HEK293T (cell line): ENCODE measurements around the gene ZSWIM3.

Experiments used
- BHLHE40 ChIP-seq: fragments of 450-650 bp; IDR thresholded peaks from 2 replicates; pipeline ENCODE4 v1.6.1; 2016; ENCODE audit warnings: mild to moderate bottlenecking, moderate library complexity, borderline replicate concordance
- CTBP1 ChIP-seq: fragments of 450-650 bp; IDR thresholded peaks from 2 replicates; pipeline ENCODE4 v1.6.1; 2016; ENCODE audit warnings: borderline replicate concordance
- FOXK2 ChIP-seq: fragments of 450-650 bp; IDR thresholded peaks from 2 replicates; pipeline ENCODE4 v1.6.1; 2016; ENCODE audit warnings: mild to moderate bottlenecking
- FOXM1 ChIP-seq: fragments of 450-650 bp; IDR thresholded peaks from 2 replicates; pipeline ENCODE4 v1.6.1; 2017; ENCODE audit warnings: mild to moderate bottlenecking, borderline replicate concordance
- L3MBTL2 ChIP-seq: fragments of 450-650 bp; conservative IDR thresholded peaks from 2 replicates; pipeline ENCODE4 v1.6.1; 2016; ENCODE audit warnings: mild to moderate bottlenecking
- SUZ12 ChIP-seq: fragments of 450-650 bp; IDR thresholded peaks from 2 replicates; pipeline ENCODE4 v1.6.1; 2016; ENCODE audit warnings: mild to moderate bottlenecking

DNA sequence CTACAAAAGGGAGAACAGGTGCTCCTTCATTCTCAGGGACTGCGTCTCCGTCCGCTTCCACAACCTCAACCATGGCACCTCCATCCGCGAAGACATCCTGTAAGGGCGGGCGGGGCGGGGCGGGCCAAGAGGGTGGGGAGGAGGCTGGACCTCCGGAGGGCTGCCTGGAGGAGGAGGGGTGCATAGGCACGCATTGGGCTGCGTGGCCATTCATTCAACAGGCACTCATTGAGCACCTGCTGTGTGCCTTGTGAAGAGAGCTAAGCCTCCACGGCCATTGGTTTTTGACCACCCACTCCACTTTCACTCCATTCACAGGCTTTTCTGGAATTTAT is 435 bp downstream of the ZSWIM3 start:
- TF ChIP-seq CTBP1, result no peak
- TF ChIP-seq FOXK2, result no peak
- TF ChIP-seq FOXM1, result no peak
- TF ChIP-seq BHLHE40, result no peak
- no peak for TF ChIP-seq SUZ12
- no peak; the same call in 1 of the 2 replicates for TF ChIP-seq L3MBTL2
